GM12801 (cell line): ENCODE measurements around the gene ZNF638.

Source experiments
- CTCF ChIP-seq: IDR thresholded peaks from one replicate; pipeline ENCODE4 v1.5.1; 2011; ENCODE audit warnings: control low read depth; ENCODE audit not compliant: insufficient read length; ENCODE audit errors: extremely low read depth

ZNF638 gene

GRCh38 chr2:71380665-71381064 lies 49.1 kb downstream of the ZNF638 start:
- no peak for TF ChIP-seq CTCF

- TF ChIP-seq CTCF: no peak
Observed at GRCh38 chr2:71385012-71385411, 53.4 kb downstream of the ZNF638 start.

GRCh38 chr2:71388214-71388613 lies 56.6 kb downstream of the ZNF638 start:
- TF ChIP-seq CTCF: no peak

- TF ChIP-seq CTCF: no peak
Observed at GRCh38 chr2:71389384-71390072, 57.9 kb downstream of the ZNF638 start.

GRCh38 chr2:71393216-71393615 lies 61.6 kb downstream of the ZNF638 start:
- TF ChIP-seq CTCF: no peak

GRCh38 chr2:71395471-71395870 lies 63.9 kb downstream of the ZNF638 start:
- TF ChIP-seq CTCF: no peak

GRCh38 chr2:71402427-71402826 lies 70.8 kb downstream of the ZNF638 start:
- no peak for TF ChIP-seq CTCF
